GM12878 (cell line): ENCODE results near the gene SCAI. TPM values are rescaled to one million over a fixed set of nuclear protein-coding genes. Genes with fewer than 3 reads are reported as not detected.
A peak's percentile ranks its signal among the peaks of the same experiment; 100 is the strongest.

Source experiments
- BCL11A ChIP-seq: IDR thresholded peaks from 2 replicates; pipeline ENCODE4 v1.6.1; 2011; ENCODE audit warnings: low read depth, low read length
- CBFB ChIP-seq: IDR thresholded peaks from 2 replicates; pipeline ENCODE4 v1.6.1; 2016; ENCODE audit warnings: antibody characterized with exemption, low read depth
- CEBPB ChIP-seq, 2 experiments: fragments of 150-350 bp in 1 of 2; IDR thresholded peaks; 2 replicates each; pipeline ENCODE4 v1.6.1; 2012 to 2014; ENCODE audit warnings: low read depth in 2 of 2, low read length in 2 of 2, borderline replicate concordance in 1 of 2, inconsistent platforms in 1 of 2
- CHD4 ChIP-seq: fragments of 200-600 bp; sonication (generic); IDR thresholded peaks from 2 replicates; pipeline ENCODE4 v1.6.1; 2016; ENCODE audit warnings: mild to moderate bottlenecking
- CREB1 ChIP-seq: IDR thresholded peaks from 2 replicates; pipeline ENCODE4 v1.6.1; 2012; ENCODE audit warnings: low read depth, mild to moderate bottlenecking, inconsistent platforms
- EED ChIP-seq: sonication (generic); IDR thresholded peaks from 2 replicates; pipeline ENCODE4 v1.6.1; 2016; ENCODE audit warnings: antibody characterized with exemption, low read depth
- HCFC1 ChIP-seq: fragments of 150-350 bp; IDR thresholded peaks from 2 replicates; pipeline ENCODE4 v1.6.1; 2014; ENCODE audit warnings: low read length
- NFXL1 ChIP-seq: fragments of 450-650 bp; IDR thresholded peaks from 2 replicates; pipeline ENCODE4 v1.6.1; 2017; ENCODE audit warnings: antibody characterized with exemption, mild to moderate bottlenecking, borderline replicate concordance
- NRF1 ChIP-seq: conservative IDR thresholded peaks from 2 replicates; pipeline ENCODE4 v1.6.1; 2011; ENCODE audit warnings: mild to moderate bottlenecking, low read depth, low read length, improper control_type of control experiment
- POLR2AphosphoS5 ChIP-seq: IDR thresholded peaks from 2 replicates; pipeline ENCODE4 v1.6.1; 2011; ENCODE audit warnings: mild to moderate bottlenecking, low read length, inconsistent platforms
- RBBP5 ChIP-seq: fragments of 200-600 bp; sonication (generic); conservative IDR thresholded peaks from 2 replicates; pipeline ENCODE4 v1.6.1; 2016
- RELA ChIP-seq: fragments of 450-650 bp; IDR thresholded peaks from 2 replicates; pipeline ENCODE4 v1.8.0; 2014; ENCODE audit warnings: borderline replicate concordance; ENCODE audit not compliant: partially characterized antibody
- SMAD5 ChIP-seq: IDR thresholded peaks from 2 replicates; pipeline ENCODE4 v1.6.1; 2016; ENCODE audit warnings: antibody characterized with exemption, low read depth
- SUPT20H ChIP-seq: IDR thresholded peaks from 2 replicates; pipeline ENCODE4 v1.6.1; 2011; ENCODE audit warnings: low read depth, mild to moderate bottlenecking, low read length, moderate library complexity, borderline replicate concordance; ENCODE audit not compliant: control insufficient read depth
- polyA plus RNA-seq, 11 experiments: library from polyadenylated mRNA; depleted of rRNA in 4 of 11; unstranded in 6 of 11; stranded (reverse) in 5 of 11; fragments of >200 nt; fragmentation: Nextera tagmentation in 4 of 11; fragmentation: Illumina TruSeq in 1 of 11; extraction: Ambion mirVana in 4 of 11; extraction: Trizol in 1 of 11; gene quantifications; 1 replicate in 1 of 11; 2 replicates in 10 of 11; pipeline versions ENCODE4 v1.2.1 to v1.2.3, GENCODE V29; 2011 to 2016; ENCODE audit warnings: inconsistent platforms in 2 of 11, missing spikeins in 2 of 11, low read depth in 1 of 11
- total RNA-seq, 4 experiments: library from RNA; depleted of rRNA in 3 of 4; stranded (reverse); fragments of >200 nt in 3 of 4; fragmentation: Illumina TruSeq in 1 of 4; extraction: Trizol in 1 of 4; gene quantifications; 2 replicates each; pipeline versions ENCODE4 v1.2.1 to v1.2.3, GENCODE V29; 2013 to 2021
- TF ChIP-seq, protein P1 (sequence below): IDR thresholded peaks from 2 replicates; pipeline ENCODE4 v1.6.1; 2012; ENCODE audit warnings: improper control_type of control experiment, low read depth, low read length; ENCODE audit not compliant: insufficient replicate concordance
- TF ChIP-seq, protein P2 (sequence below): IDR thresholded peaks from 2 replicates; pipeline ENCODE4 v1.6.1; 2012; ENCODE audit warnings: low read length, inconsistent platforms
- TF ChIP-seq, protein P3 (sequence below): IDR thresholded peaks from 2 replicates; pipeline ENCODE4 v1.6.1; 2011; ENCODE audit warnings: borderline replicate concordance, low read depth, mild to moderate bottlenecking, moderate library complexity, low read length; ENCODE audit not compliant: insufficient read depth, poor library complexity, severe bottlenecking
- TF ChIP-seq, protein P4 (sequence below): fragments of 450-650 bp; IDR thresholded peaks from 2 replicates; pipeline ENCODE4 v1.6.1; 2018; ENCODE audit warnings: mild to moderate bottlenecking, low read depth, moderate library complexity; ENCODE audit not compliant: partially characterized antibody

SCAI gene
- total and polyA plus RNA-seq, 10 of the 15 experiments (the other 5 are each of a cell fraction or from before 2014, with no cell fraction given): 0.52 to 8.8 (median 5.1) TPM

DNA sequence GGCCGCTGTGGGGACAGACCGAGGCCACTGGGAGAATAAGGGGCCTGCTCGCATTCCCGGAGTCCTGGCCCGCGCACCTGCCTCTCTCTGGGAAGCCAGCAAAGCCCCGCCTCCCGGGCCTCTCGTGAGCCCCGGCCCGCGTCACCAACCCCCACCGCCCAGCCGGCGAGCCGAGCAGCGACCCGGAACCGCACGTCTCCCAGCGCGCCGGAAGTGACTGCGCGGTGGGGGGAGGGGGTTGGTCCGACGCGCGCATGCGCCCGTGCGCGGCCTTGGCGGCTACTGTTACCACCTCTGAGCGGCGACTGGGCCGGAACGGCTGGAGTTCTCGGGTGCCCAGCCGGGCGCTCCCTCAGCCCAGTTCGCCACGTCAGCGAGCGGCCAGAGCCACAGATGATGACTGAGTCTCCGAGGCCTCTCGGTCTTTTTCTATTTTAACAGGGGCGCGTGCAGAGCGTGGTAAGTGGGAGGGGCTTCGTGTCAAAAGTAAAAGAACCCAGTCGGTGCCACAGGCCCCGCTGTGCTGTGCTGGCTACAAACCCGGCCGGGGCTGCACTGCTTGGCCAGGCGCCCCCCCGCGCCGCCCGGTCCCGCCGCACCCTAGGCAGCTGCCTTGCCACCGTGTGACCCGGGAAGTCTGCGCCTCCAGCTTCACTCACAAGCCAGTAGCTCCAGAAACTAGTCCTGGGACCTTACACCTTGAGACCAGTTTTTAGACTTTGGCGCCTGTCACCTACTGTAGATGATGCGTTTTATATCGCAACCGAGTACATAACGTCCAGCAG lies 202.2 kb downstream of the SCAI start, which contains the start of gene GOLGA1 (continued):
- TF ChIP-seq, protein P1, sequence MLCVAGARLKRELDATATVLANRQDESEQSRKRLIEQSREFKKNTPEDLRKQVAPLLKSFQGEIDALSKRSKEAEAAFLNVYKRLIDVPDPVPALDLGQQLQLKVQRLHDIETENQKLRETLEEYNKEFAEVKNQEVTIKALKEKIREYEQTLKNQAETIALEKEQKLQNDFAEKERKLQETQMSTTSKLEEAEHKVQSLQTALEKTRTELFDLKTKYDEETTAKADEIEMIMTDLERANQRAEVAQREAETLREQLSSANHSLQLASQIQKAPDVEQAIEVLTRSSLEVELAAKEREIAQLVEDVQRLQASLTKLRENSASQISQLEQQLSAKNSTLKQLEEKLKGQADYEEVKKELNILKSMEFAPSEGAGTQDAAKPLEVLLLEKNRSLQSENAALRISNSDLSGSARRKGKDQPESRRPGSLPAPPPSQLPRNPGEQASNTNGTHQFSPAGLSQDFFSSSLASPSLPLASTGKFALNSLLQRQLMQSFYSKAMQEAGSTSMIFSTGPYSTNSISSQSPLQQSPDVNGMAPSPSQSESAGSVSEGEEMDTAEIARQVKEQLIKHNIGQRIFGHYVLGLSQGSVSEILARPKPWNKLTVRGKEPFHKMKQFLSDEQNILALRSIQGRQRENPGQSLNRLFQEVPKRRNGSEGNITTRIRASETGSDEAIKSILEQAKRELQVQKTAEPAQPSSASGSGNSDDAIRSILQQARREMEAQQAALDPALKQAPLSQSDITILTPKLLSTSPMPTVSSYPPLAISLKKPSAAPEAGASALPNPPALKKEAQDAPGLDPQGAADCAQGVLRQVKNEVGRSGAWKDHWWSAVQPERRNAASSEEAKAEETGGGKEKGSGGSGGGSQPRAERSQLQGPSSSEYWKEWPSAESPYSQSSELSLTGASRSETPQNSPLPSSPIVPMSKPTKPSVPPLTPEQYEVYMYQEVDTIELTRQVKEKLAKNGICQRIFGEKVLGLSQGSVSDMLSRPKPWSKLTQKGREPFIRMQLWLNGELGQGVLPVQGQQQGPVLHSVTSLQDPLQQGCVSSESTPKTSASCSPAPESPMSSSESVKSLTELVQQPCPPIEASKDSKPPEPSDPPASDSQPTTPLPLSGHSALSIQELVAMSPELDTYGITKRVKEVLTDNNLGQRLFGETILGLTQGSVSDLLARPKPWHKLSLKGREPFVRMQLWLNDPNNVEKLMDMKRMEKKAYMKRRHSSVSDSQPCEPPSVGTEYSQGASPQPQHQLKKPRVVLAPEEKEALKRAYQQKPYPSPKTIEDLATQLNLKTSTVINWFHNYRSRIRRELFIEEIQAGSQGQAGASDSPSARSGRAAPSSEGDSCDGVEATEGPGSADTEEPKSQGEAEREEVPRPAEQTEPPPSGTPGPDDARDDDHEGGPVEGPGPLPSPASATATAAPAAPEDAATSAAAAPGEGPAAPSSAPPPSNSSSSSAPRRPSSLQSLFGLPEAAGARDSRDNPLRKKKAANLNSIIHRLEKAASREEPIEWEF: peak; percentile 12
- no peak for TF ChIP-seq NFXL1
- TF ChIP-seq NRF1: peak; percentile 94
- no peak for TF ChIP-seq CEBPB (IDR thresholded peaks at IDR 0.05; ENCODE audit: borderline replicate concordance in 1 of 2, low read depth in 2 of 2, low read length in 2 of 2)
- TF ChIP-seq SUPT20H: no peak
- TF ChIP-seq, protein P2, sequence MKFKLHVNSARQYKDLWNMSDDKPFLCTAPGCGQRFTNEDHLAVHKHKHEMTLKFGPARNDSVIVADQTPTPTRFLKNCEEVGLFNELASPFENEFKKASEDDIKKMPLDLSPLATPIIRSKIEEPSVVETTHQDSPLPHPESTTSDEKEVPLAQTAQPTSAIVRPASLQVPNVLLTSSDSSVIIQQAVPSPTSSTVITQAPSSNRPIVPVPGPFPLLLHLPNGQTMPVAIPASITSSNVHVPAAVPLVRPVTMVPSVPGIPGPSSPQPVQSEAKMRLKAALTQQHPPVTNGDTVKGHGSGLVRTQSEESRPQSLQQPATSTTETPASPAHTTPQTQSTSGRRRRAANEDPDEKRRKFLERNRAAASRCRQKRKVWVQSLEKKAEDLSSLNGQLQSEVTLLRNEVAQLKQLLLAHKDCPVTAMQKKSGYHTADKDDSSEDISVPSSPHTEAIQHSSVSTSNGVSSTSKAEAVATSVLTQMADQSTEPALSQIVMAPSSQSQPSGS: no peak
- no peak for TF ChIP-seq BCL11A
- TF ChIP-seq CREB1: peak; percentile 98
- TF ChIP-seq, protein P3, sequence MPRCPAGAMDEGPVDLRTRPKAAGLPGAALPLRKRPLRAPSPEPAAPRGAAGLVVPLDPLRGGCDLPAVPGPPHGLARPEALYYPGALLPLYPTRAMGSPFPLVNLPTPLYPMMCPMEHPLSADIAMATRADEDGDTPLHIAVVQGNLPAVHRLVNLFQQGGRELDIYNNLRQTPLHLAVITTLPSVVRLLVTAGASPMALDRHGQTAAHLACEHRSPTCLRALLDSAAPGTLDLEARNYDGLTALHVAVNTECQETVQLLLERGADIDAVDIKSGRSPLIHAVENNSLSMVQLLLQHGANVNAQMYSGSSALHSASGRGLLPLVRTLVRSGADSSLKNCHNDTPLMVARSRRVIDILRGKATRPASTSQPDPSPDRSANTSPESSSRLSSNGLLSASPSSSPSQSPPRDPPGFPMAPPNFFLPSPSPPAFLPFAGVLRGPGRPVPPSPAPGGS: peak; percentile 80
- no peak for TF ChIP-seq EED
- TF ChIP-seq, protein P4, sequence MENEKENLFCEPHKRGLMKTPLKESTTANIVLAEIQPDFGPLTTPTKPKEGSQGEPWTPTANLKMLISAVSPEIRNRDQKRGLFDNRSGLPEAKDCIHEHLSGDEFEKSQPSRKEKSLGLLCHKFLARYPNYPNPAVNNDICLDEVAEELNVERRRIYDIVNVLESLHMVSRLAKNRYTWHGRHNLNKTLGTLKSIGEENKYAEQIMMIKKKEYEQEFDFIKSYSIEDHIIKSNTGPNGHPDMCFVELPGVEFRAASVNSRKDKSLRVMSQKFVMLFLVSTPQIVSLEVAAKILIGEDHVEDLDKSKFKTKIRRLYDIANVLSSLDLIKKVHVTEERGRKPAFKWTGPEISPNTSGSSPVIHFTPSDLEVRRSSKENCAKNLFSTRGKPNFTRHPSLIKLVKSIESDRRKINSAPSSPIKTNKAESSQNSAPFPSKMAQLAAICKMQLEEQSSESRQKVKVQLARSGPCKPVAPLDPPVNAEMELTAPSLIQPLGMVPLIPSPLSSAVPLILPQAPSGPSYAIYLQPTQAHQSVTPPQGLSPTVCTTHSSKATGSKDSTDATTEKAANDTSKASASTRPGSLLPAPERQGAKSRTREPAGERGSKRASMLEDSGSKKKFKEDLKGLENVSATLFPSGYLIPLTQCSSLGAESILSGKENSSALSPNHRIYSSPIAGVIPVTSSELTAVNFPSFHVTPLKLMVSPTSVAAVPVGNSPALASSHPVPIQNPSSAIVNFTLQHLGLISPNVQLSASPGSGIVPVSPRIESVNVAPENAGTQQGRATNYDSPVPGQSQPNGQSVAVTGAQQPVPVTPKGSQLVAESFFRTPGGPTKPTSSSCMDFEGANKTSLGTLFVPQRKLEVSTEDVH: no peak
- peak; percentile 73 for TF ChIP-seq RELA
- TF ChIP-seq HCFC1: peak; percentile 76
- TF ChIP-seq RBBP5: no peak
- peak; percentile 81; the same call in 1 of the 2 replicates for TF ChIP-seq POLR2AphosphoS5
- TF ChIP-seq CHD4: no peak
- peak; percentile 48; the same call in 1 of the 2 replicates for TF ChIP-seq CBFB
- TF ChIP-seq SMAD5: 0 out of 2 replicates have a peak, but pooled peaks have one; percentile 48
